ENCODE data around the gene CCDC106. TPM values are rescaled to one million over a fixed set of nuclear protein-coding genes. Genes with fewer than 3 reads are reported as not detected.

The CCDC106 gene
- 15.2 to 19.9 TPM (median 19.1 TPM) in 5 replicates for total RNA-seq (2022; extraction: Qiagen RNA extraction; ENCODE audit: low read depth)

DNA sequence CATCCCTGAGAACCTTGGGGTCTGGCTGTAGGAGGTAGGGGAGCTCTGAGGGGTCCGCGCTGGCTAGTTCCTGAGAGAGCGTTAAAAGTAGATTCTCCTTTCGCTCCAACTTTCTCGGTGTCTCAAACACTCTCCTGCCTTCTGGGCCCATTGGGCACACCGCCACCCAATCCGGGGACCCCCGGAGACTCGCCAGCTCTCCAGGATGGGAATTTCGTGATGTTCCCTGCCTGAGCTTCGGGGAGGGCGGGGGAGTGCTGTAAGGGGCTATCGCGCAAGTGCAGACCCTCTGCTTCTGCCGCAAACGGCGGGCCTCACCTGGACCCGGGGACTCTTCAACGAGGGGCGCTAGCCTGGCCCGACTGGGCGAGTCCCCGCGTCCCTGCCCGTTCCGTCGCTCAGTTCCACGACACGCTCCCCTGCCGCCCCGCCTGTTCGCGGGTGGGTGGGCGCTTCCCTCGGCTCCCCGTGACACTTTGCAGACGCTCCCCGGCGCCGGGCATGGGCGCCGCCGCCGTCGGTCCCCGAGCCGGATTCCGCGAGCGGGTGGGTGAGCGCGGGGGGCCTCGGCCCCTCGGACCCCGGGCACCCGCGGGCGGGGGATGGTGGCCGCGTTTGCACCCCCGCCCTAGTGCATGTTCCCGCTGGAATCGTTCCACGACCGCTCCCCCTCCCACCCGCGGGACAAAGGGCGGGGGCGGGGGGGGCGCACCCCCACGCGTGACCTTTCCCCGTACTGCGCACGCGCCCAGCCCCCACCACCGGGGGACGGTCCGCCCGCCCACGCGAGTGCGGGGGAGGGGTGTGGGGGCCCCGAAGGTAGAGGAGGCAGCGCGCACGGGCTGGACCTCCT lies at the start of gene CCDC106:
Gene CCDC106 (plus strand): TSS at position 481 of the 853 bp plus-strand sequence. CDS start 835 bp downstream, outside the sequence.

DNA sequence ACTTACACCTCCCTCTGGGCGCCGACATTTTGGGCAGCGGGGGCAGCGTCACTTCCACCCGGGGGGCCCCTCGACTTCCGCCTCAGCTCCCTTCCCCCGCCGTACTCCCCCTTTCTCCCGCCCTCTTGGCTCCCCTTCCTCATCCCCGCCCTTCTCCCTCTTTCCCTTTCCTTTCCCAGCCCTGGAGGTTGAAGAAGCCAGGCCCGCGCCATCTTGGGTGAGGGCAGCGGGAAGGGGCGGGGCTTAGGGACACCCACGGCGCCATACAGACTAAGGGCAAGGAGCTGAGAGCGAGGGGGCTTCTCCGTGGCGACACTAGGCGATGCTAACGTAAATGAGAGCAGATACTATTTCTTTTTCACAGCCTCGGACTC lies 48.6 kb upstream of the CCDC106 start, which contains the start of gene FIZ1:
Gene FIZ1 (minus strand): TSS at position 50 of the 374 bp plus-strand sequence. CDS start 1,652 bp downstream, outside the sequence.

GRCh38 chr19:55599842-55600661 lies 48.0 kb upstream of the CCDC106 start, which contains the start of gene ZNF524:
TSS of gene ZNF524 (plus strand) at chr19:55600288. CDS start at chr19:55602113, 1,825 bp downstream.

DNA sequence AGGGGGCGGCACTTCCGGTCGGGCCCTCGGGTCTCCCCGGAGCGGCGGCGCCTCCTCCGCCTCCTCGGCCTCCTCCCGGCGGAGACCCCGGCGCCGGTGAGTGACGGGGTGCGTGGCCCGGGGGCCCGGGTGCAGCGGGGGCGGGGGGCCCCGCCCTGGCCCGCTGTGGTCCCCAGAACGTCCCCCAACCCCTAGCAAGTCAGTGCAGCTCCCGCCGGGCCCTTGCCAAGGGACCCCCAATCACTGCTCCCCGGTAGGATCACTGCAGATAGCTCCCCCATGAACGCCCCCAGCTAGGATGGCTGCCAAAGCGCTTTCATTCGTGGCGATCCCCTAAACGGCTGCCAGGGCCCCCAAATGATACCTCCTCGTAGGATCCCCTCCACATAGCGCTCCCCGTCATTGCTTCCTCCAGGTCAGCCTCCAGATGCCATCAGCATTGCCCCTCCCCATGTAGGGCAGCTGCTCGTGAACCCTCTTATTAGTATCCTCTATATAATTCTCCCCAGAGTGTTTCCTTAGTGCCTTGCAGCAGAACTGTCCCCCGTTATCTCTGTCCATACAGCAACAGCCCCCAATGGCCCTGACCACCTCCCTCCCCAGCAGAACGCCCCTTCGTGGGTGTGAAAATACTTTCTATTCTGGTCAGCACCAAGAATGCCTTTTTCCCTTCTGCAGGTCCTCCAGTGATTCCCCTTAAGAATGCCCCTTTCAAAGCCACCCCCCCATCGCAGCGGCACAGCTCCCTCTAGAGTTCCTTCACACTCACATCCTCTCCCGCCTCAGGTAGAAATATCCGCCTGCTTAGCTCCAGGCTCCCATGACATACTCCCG lies 42.2 kb upstream of the CCDC106 start, which contains the start of gene ZNF865:
Gene ZNF865 (plus strand): TSS at position 11 of the 834 bp plus-strand sequence. CDS start 7,972 bp downstream, outside the sequence.

DNA sequence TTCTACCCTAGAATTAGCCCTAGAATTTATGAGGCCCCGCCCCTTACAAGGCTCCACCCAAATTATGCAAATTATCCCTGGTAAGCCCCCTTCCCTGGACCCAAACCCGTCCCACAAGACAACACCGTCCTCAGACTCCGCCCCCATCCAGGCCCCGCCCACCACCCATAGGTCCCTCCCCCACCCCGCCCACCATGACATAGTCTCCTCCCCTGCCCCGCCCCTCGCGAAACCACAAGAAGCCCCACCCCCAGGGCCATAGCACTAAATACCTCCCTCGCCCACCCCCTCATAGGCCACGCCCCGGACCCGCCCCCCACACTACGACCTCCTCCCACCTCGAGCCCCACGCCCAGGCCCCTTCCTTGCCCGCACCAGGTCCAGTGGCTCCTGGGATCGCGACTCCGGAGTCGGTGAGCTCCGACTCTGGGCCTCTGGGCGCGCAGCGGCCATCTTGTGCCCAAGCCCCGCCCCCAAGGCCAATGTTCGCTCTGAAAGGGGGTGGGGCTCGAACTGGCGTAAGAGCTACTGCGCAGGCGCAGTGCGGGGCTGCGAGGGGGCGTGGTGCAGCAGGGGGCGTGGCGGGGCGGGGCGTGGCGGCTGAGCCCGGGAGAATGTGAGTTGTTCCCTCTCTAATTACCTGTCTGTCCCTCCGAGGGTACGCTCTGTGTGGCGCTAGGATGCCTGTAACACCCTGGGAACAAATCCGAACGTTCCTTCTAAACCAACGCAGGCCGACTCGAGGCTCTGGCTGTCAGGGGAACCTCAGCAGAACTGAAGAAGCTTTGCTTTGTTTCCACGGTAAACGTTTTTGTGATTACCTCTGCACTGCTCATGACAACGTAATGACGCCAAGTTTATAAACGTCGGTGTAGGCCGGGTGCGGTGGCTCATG lies 23.7 kb upstream of the CCDC106 start, which contains the start of gene ZNF784:
Gene ZNF784 (minus strand): TSS at position 458 of the 895 bp plus-strand sequence. CDS start 5 bp downstream, at position 453.

DNA sequence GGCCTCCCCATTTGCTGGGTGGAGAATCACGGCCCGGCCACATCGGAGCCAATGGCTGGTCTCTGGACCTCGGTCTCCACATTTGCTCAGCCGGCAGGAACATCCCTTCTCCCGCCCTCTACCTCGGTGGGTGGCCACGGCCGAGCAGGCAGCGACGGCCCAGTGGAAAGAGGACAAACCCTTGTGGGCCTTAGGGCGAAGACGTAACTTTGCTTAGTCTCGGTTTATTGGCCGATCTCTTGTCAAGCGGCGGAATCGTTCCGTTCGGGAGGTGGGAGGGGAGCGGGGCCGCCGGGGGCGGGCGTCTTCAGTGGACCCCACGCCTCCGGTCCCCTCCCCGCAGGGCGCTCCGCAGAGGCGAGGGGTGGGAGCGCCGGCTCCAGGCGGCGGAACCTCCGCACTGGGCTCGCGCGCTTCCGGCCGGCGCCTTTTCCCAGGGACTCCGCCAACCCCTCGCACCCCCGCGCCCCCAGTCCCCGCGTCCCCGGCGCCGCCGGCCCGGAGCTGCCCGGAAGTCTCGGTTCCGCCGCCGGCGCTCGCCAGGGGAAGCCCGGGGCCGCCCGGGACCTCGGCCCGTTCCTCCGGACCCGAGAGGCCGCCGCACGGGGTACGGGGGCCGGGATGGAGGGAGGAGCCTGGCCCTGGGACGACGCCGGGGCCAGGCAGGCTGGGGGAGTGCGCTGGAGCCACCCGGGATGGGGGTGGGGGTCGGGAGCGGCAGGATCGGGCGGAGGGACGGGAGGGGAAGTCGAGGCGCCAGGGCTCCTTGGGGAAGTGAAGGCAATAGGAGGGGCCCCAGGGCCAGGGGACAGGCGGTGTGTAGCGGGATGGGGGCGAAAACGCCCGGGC lies 7.2 kb upstream of the CCDC106 start, which contains the start of gene ZNF580:
Gene ZNF580 (plus strand): TSS at position 426 of the 849 bp plus-strand sequence. CDS start 1,507 bp downstream, outside the sequence.

DNA sequence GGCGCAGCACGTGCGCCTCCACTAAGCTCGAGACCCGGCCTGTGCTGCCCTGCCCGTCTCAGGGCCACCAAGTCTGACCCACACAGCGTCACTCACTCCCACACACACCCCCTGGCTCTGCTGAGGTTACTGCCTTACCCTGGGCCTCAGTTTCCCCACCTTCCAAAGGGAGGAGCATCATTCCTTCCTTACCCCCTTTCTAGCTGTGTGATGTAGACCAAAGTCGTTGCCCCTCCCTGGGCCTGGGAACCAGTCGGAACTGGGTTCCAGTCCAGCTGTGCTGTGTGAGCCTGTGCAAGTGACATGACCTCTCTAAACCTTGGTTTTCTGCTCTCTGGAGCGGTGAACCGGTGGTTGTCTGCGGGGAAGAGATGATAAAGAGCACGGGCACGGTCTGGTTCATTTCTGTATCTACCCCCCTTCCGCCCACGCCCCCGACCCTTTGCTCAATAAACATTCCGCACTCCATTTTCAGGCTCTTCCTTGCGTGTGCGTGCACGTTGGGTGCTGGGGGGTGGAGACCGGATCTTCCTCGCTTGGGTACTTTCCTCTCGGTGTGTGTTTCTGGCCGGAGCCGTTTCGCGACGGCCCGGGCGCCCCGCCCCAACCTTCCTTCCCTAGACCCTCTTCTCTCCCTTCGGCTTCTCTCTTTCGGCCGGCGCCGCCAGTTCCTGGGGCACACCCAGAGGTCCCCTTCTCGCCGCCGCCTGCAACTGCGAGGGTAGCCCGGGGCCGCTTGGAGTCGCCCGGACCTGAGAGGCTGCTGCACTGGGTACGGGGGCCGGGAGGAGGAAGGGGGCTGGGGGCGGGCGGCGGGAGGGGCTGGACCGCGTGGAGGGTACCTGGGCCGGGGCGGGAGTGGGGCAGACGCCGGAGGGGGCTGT lies 4.8 kb upstream of the CCDC106 start, which contains the start of gene ZNF581:
Gene ZNF581 (plus strand): TSS at position 647 of the 884 bp plus-strand sequence. CDS start 923 bp downstream, outside the sequence.

GRCh38 chr19:55654868-55655647 lies 7.0 kb downstream of the CCDC106 start, which contains the start of gene U2AF2:
TSS of gene U2AF2 (plus strand) at chr19:55655035. CDS start at chr19:55655105, 70 bp downstream.

DNA sequence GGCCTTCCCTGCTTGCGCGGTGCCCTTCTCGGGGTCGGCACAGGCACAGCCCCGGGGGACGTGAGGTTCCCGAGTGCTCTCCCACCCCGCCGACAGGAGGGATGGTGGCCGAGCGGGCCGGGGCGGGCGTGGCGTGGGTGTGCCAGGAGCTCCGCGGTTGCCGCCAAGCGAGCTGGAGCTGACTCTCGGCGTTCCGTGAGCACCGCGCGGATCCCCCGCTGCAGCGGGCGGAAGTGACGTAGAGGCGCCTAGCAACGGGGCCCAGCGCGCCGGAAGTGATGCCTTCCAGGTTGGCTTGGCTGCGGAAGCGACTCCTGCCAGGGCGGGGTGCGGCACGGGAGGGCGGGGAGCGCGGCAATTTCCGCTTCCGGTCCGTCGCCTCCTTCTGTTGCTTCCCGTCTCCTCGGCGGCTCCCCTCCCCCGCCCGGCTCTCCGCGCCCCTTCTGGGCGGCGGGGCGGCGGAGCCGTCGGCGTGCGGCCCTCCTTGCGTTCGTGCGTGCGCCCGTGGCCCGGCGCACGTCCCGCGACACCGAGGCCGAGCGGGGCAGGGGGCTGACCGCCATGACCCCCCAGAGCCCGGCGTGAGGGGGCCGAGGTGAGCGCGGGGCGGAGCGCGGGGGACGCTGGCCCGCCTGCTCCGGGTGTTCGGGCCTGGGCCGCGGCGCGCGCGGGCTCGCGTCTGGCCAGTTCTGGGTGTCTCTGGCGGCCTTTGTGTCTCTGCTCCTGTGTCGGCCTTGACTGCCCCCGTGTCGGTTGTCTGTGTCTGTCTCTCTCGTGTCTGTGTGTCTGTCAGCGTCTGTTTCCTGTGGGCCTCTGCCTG lies 27.0 kb downstream of the CCDC106 start, which contains the start of gene EPN1:
Gene EPN1 (plus strand): TSS at position 386 of the 820 bp plus-strand sequence. CDS start 3,402 bp downstream, outside the sequence.

Other genes starting within 250 kb of the CCDC106 start
- gene UBE2S, start 240.4 kb upstream of the CCDC106 start, total RNA-seq (2022; extraction: Qiagen RNA extraction; ENCODE audit: low read depth), result 361 to 580 TPM (median 509 TPM) in 5 replicates
- gene SHISA7, start 204.9 kb upstream of the CCDC106 start, total RNA-seq (2022; extraction: Qiagen RNA extraction; ENCODE audit: low read depth), result 0.02 TPM in 1 of 5 replicates, not detected in the others
- gene ISOC2, start 186.6 kb upstream of the CCDC106 start, total RNA-seq (2022; extraction: Qiagen RNA extraction; ENCODE audit: low read depth), result 54.3 to 66.1 TPM (median 59.7 TPM) in 5 replicates
- gene C19orf85, start 183.5 kb upstream of the CCDC106 start, total RNA-seq (2022; extraction: Qiagen RNA extraction; ENCODE audit: low read depth), result not detected in 5 replicates
- gene ZNF628, start 171.6 kb upstream of the CCDC106 start, total RNA-seq (2022; extraction: Qiagen RNA extraction; ENCODE audit: low read depth), result 4.1 to 8.9 TPM (median 8.1 TPM) in 5 replicates
- gene NAT14, start 163.0 kb upstream of the CCDC106 start, total RNA-seq (2022; extraction: Qiagen RNA extraction; ENCODE audit: low read depth), result 35.9 to 69.5 TPM (median 57.9 TPM) in 5 replicates
- 0.54 to 1.2 TPM (median 0.95 TPM) in 5 replicates for gene SSC5D, start 159.8 kb upstream of the CCDC106 start, total RNA-seq (2022; extraction: Qiagen RNA extraction; ENCODE audit: low read depth)
- gene SBK2, start 111.1 kb upstream of the CCDC106 start, total RNA-seq (2022; extraction: Qiagen RNA extraction; ENCODE audit: low read depth), result 1.4 to 2.7 TPM (median 2.3 TPM) in 5 replicates
- 1.4 to 2.0 TPM (median 1.7 TPM) in 5 replicates for gene SBK3, start 102.7 kb upstream of the CCDC106 start, total RNA-seq (2022; extraction: Qiagen RNA extraction; ENCODE audit: low read depth)
- 17.5 to 33.5 TPM (median 31.6 TPM) in 5 replicates for gene ZNF579, start 67.4 kb upstream of the CCDC106 start, total RNA-seq (2022; extraction: Qiagen RNA extraction; ENCODE audit: low read depth)
- gene FIZ1, start 48.7 kb upstream of the CCDC106 start, total RNA-seq (2022; extraction: Qiagen RNA extraction; ENCODE audit: low read depth), result 22.4 to 26.6 TPM (median 25.4 TPM) in 5 replicates
- 12.9 to 20.5 TPM (median 17.4 TPM) in 5 replicates for gene ZNF524, start 47.9 kb upstream of the CCDC106 start, total RNA-seq (2022; extraction: Qiagen RNA extraction; ENCODE audit: low read depth)
- gene ZNF865, start 42.6 kb upstream of the CCDC106 start, total RNA-seq (2022; extraction: Qiagen RNA extraction; ENCODE audit: low read depth), result 7.3 to 16.1 TPM (median 12.2 TPM) in 5 replicates
- gene ZNF784, start 23.6 kb upstream of the CCDC106 start, total RNA-seq (2022; extraction: Qiagen RNA extraction; ENCODE audit: low read depth), result 4.6 to 6.7 TPM (median 6.5 TPM) in 5 replicates
- gene ZNF580, start 7.2 kb upstream of the CCDC106 start, total RNA-seq (2022; extraction: Qiagen RNA extraction; ENCODE audit: low read depth), result 29.8 to 60.8 TPM (median 53.2 TPM) in 5 replicates
- 35.3 to 52.1 TPM (median 49.6 TPM) in 5 replicates for gene ZNF581, start 4.6 kb upstream of the CCDC106 start, total RNA-seq (2022; extraction: Qiagen RNA extraction; ENCODE audit: low read depth)
- gene U2AF2, start 6.8 kb downstream of the CCDC106 start, total RNA-seq (2022; extraction: Qiagen RNA extraction; ENCODE audit: low read depth), result 265 to 295 TPM (median 292 TPM) in 5 replicates
- gene EPN1, start 27.0 kb downstream of the CCDC106 start, total RNA-seq (2022; extraction: Qiagen RNA extraction; ENCODE audit: low read depth), result 123 to 213 TPM (median 191 TPM) in 5 replicates
- gene NLRP9, start 90.2 kb downstream of the CCDC106 start, total RNA-seq (2022; extraction: Qiagen RNA extraction; ENCODE audit: low read depth), result not detected in 5 replicates
- gene RFPL4A, start 110.9 kb downstream of the CCDC106 start, total RNA-seq (2022; extraction: Qiagen RNA extraction; ENCODE audit: low read depth), result 0.22 to 0.86 TPM (median 0.56 TPM) in 5 replicates
- gene RFPL4AL1, start 120.9 kb downstream of the CCDC106 start, total RNA-seq (2022; extraction: Qiagen RNA extraction; ENCODE audit: low read depth), result not detected in 5 replicates
- gene NLRP11, start 183.8 kb downstream of the CCDC106 start, total RNA-seq (2022; extraction: Qiagen RNA extraction; ENCODE audit: low read depth), result 0.06 TPM in 1 of 5 replicates, not detected in the others
- not detected in 5 replicates for gene NLRP4, start 188.3 kb downstream of the CCDC106 start, total RNA-seq (2022; extraction: Qiagen RNA extraction; ENCODE audit: low read depth)